GM10266 (cell line): ENCODE results near the gene OSM.

Experiments
- DNase-seq: peaks from one replicate; pipeline ENCODE4 v3.0.0; 2012; ENCODE audit errors: extremely low spot score
- CTCF ChIP-seq: IDR thresholded peaks from 2 replicates; pipeline ENCODE4 v1.5.1; 2012; ENCODE audit warnings: mild to moderate bottlenecking, low read depth; ENCODE audit not compliant: control insufficient read depth, insufficient read depth; ENCODE audit errors: missing control alignments

The OSM gene

GRCh38 chr22:30222321-30222720 lies 44.3 kb downstream of the OSM start:
- no peak for DNase-seq
- TF ChIP-seq CTCF, result no peak

DNA sequence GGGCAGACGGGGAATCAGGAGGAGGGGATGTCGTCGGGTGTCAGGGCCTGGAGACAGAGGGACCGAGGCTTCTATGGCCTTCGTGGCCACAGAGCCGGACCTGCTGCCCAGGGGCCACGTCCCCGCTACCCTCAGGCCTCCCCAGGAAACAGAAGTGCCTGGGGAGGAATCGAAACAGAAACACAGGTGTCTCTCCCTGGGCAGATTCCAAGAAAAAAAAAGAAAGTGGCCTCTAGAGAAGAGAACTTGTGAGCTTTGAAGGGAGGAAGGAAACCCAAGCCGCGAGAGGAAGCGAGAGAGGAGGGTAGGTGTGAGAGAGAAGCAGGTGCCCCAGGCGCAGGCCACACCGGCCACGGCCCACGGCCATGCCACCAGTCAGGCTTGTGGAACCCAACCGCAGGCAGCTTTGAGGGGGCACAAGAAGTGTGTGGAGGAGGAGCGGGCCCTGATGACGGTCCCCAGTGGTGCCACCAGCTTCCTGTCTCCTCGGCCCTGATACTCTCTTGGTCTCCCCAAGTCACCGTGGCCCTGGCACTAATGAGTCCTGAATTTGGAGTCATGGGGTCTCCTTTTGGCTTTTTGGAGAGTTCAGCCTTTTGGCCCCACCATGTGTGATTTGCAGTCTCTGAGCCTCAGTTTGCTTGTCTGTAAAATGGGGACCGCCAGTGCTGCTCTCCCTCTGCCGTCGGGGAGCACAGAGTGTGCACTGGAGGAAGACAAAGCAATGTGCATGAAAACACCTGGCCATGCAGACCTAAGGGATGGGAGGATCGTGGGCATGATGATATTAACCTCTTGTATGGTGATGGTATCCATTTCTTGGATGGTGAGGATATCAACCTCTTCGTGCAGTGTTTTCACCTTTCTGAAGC lies 45.3 kb downstream of the OSM start:
- no peak for TF ChIP-seq CTCF
- no peak for DNase-seq

DNA sequence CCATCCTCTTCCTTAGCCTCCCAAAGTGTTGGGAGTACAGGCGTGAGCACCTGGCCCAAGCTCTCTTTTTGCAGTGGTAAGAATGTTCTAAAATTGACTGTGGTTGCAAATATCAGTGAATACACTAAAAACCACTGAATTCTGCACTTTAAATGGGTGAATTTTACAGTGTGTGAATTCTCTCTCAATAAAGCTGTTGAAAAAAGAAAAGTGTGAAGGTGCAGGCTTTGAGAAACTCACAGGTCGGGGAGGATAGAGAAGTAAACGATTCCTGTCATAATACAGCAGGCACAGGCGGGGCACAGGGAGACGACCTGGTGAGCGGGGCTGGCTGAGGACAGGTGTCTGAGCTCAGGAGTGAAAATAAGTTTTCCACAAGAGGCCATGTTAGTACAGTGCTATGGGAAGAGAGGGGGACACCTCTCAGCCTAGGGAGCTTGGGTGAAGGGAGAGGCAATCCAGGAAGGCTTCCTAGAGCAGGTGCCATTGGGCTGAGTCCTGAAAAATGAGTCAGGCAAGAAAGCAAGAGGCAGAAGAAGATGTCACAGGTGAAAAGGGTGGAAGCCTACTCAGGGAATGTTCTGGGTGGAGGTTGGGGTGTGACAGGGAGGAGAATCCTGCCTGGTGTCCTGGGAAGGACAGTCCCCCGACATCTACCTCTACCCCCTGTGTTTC lies 46.2 kb downstream of the OSM start:
- DNase-seq, result no peak
- TF ChIP-seq CTCF, result no peak

DNA sequence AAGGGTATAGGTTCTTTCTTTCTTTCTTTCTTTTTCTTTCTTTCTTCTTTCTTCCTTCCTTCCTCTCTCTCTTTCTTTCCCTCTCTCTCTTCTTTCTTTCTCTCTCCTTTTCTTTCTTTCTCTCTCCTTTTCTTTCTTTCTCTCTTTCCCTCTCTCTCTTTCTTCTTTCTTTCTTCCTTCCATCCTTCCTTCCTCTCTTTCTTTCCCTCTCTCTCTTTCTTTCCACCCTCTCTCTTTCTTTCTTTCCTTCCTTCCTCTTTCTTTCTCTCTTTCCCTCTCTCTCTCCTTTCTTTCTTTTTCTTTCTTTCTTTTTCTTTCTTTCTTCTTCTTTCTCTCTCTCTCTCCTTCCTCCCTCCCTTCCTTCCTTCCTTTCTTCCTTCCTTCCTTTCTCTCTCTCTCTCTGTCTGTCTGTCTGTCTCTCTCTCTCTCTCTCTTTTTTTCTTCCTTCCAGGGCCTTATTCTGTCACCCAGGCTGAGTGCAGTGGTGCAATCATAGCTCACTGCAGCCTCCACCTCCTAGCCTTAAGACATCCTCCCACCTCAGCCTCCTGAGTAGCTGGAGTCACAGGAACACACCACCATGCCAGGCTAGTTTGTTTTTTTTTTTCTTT lies 46.9 kb downstream of the OSM start:
- DNase-seq, result no peak
- TF ChIP-seq CTCF, result no peak

- no peak for TF ChIP-seq CTCF
- no peak for DNase-seq
These were observed 47.5 kb downstream of the OSM start for GRCh38 chr22:30219049-30219654.

GRCh38 chr22:30217698-30218560 lies 48.7 kb downstream of the OSM start:
- no peak for TF ChIP-seq CTCF
- no peak for DNase-seq
